A673 (cell line): ENCODE data around the gene DOK1. TPM values are rescaled to one million over a fixed set of nuclear protein-coding genes. Genes with fewer than 3 reads are reported as not detected.

Experiments used
- BruUV-seq: library from RNA; stranded (reverse); fragments of 400-500 nt; replicated peaks from 2 replicates; lab custom pipeline; 2021; lab: Mats Ljungman, UMichigan
- CTCF ChIA-PET: fragments of 300-600 bp; sonication (Branson Sonifier 250); formaldehyde crosslinking; loops from one replicate; lab custom pipeline; 2022; ENCODE audit warnings: antibody characterized with exemption; lab: Charles Lee
- POLR2A ChIA-PET: fragments of 300-600 bp; sonication (Branson Sonifier 250); formaldehyde crosslinking; loops from one replicate; lab custom pipeline; 2022; ENCODE audit warnings: antibody characterized with exemption; ENCODE audit not compliant: low non-redundant PET; lab: Charles Lee
- DNase-seq: peaks from one replicate; pipeline ENCODE4 v3.0.0-alpha.2; 2015; ENCODE audit warnings: low spot score
- H3K27ac ChIP-seq: fragments of 200-600 bp; sonication (generic); 2 replicates; pipeline ENCODE4 v1.5.1; 2016; ENCODE audit warnings: mixed run types, low read depth, mild to moderate bottlenecking, mixed read lengths, antibody characterized with exemption, low read length; ENCODE audit not compliant: poor library complexity, severe bottlenecking
- H3K27me3 ChIP-seq: fragments of 200-600 bp; sonication (generic); replicated peaks from 2 replicates; pipeline ENCODE4 v1.6.1; 2017; ENCODE audit warnings: mixed run types, low read depth, mild to moderate bottlenecking, mixed read lengths, antibody characterized with exemption, low read length; ENCODE audit not compliant: insufficient read depth, poor library complexity
- H3K36me3 ChIP-seq: fragments of 200-600 bp; sonication (generic); 2 replicates; pipeline ENCODE4 v1.6.1; 2016; ENCODE audit warnings: mixed run types, mild to moderate bottlenecking, mixed read lengths, antibody characterized with exemption, low read length; ENCODE audit not compliant: insufficient read depth, poor library complexity, severe bottlenecking
- H3K4me1 ChIP-seq: fragments of 200-600 bp; sonication (generic); 2 replicates; pipeline ENCODE4 v1.6.1; 2017; ENCODE audit warnings: mixed run types, mild to moderate bottlenecking, mixed read lengths, antibody characterized with exemption, low read length; ENCODE audit not compliant: insufficient read depth, poor library complexity, severe bottlenecking
- H3K4me3 ChIP-seq: fragments of 200-600 bp; sonication (generic); 2 replicates; pipeline ENCODE4 v1.5.1; 2016; ENCODE audit warnings: low read depth, mixed run types, mild to moderate bottlenecking, mixed read lengths, low read length; ENCODE audit not compliant: poor library complexity, severe bottlenecking
- H3K9me3 ChIP-seq: fragments of 200-600 bp; sonication (generic); 2 replicates; pipeline ENCODE4 v1.6.1; 2016; ENCODE audit warnings: mixed run types, low read depth, mild to moderate bottlenecking, mixed read lengths, antibody characterized with exemption, low read length; ENCODE audit not compliant: poor library complexity, severe bottlenecking
- CTCF ChIP-seq: fragments of 300-800, 200-600 bp; sonication (generic); conservative IDR thresholded peaks from 2 replicates; pipeline ENCODE4 v1.5.1; 2017; ENCODE audit warnings: low read depth, mild to moderate bottlenecking, antibody characterized with exemption, low read length, moderate library complexity, mixed read lengths
- EZH2 ChIP-seq: fragments of 200-600 bp; sonication (generic); IDR thresholded peaks from 2 replicates; pipeline ENCODE4 v1.6.1; 2017; ENCODE audit warnings: borderline replicate concordance, low read depth, mild to moderate bottlenecking, mixed read lengths, antibody characterized with exemption, low read length; ENCODE audit not compliant: poor library complexity, severe bottlenecking
- intact Hi-C: fragments of 100-400 bp; cut with micrococcal nuclease; formaldehyde crosslinking; loops from one replicate; pipeline ENCODE4 v1.10.0; 2022; ENCODE audit not compliant: unreplicated experiment
- total RNA-seq: library from RNA; stranded (reverse); gene quantifications from 2 replicates; pipeline ENCODE4 v1.2.3, GENCODE V29; 2021

The DOK1 gene
- total RNA-seq, 1 experiment from 2014 or later, result 20.7 TPM

GRCh38 chr2:74603282-74604000 is 48.9 kb downstream of the DOK1 start:
- ChIA-PET POLR2A (no interaction called here), CTCF (no interaction called here)
- intact Hi-C loops, result no loop called here
- DNase-seq, result no peak
- Histone ChIP-seq H3K9me3 (no peaks in the 10 kb centered on the region), H3K36me3 (no peaks in the 10 kb centered on the region), H3K4me1 (no peaks in the 10 kb centered on the region), H3K4me3 (no peak overlapping the region), H3K27me3 (peaks cover 7% of the 10 kb centered on the region), H3K27ac (no peak overlapping the region)
- TF ChIP-seq CTCF (no peak), EZH2 (no peak)
- no TSS peak for BruUV-seq

GRCh38 chr2:74606927-74607326 is 52.4 kb downstream of the DOK1 start:
- CTCF ChIA-PET, result no interaction called here
- DNase-seq, result no peak
- Histone ChIP-seq H3K27ac (no peak overlapping the region), H3K4me1 (no peaks in the 10 kb centered on the region), H3K4me3 (no peak overlapping the region), H3K27me3 (no peaks in the 10 kb centered on the region), H3K9me3 (no peaks in the 10 kb centered on the region), H3K36me3 (no peaks in the 10 kb centered on the region)
- no TSS peak for BruUV-seq
- TF ChIP-seq CTCF, result no peak
- no peak for TF ChIP-seq EZH2
- POLR2A ChIA-PET, result no interaction called here
- intact Hi-C loops, result no loop called here

Other genes starting within 250 kb of the DOK1 start
- gene SLC4A5, start 211.3 kb upstream of the DOK1 start, total RNA-seq, result 0.94 and 1.8 TPM in 2 replicates
- 172 and 177 TPM in 2 replicates for gene DCTN1, start 174.4 kb upstream of the DOK1 start, total RNA-seq
- gene C2orf81, start 133.1 kb upstream of the DOK1 start, total RNA-seq, result 1.6 and 1.9 TPM in 2 replicates
- 41.1 and 51.1 TPM in 2 replicates for gene WDR54, start 133.0 kb upstream of the DOK1 start, total RNA-seq
- 27.0 and 29.6 TPM in 2 replicates for gene RTKN, start 112.8 kb upstream of the DOK1 start, total RNA-seq
- gene INO80B, start 99.6 kb upstream of the DOK1 start, total RNA-seq, result 29.9 and 34.9 TPM in 2 replicates
- 37.9 and 53.6 TPM in 2 replicates for gene WBP1, start 96.3 kb upstream of the DOK1 start, total RNA-seq
- 38.2 and 45.2 TPM in 2 replicates for gene MOGS, start 89.3 kb upstream of the DOK1 start, total RNA-seq
- gene MRPL53, start 82.0 kb upstream of the DOK1 start, total RNA-seq, result 99.2 and 104 TPM in 2 replicates
- gene CCDC142, start 71.7 kb upstream of the DOK1 start, total RNA-seq, result 20.4 and 27.4 TPM in 2 replicates
- 25.8 and 28.6 TPM in 2 replicates for gene TTC31, start 71.6 kb upstream of the DOK1 start, total RNA-seq
- gene LBX2, start 55.1 kb upstream of the DOK1 start, total RNA-seq, result 0.48 TPM in 1 of 2 replicates, not detected in the other
- 30.9 and 33.0 TPM in 2 replicates for gene PCGF1, start 47.0 kb upstream of the DOK1 start, total RNA-seq
- gene TLX2, start 40.3 kb upstream of the DOK1 start, total RNA-seq, result not detected in 2 replicates
- 0.50 and 0.71 TPM in 2 replicates for gene DQX1, start 28.5 kb upstream of the DOK1 start, total RNA-seq
- gene AUP1, start 25.0 kb upstream of the DOK1 start, total RNA-seq, result 114 and 126 TPM in 2 replicates
- 35.1 and 37.7 TPM in 2 replicates for gene HTRA2, start 24.8 kb upstream of the DOK1 start, total RNA-seq
- gene LOXL3, start 778 bp upstream of the DOK1 start, total RNA-seq, result 0.88 and 1.9 TPM in 2 replicates
- not detected in 2 replicates for gene M1AP, start 93.6 kb downstream of the DOK1 start, total RNA-seq
- gene SEMA4F, start 99.5 kb downstream of the DOK1 start, total RNA-seq, result 3.8 and 4.1 TPM in 2 replicates